GM19467 (cell line): ENCODE measurements around the gene IGLL5.

Experiments
- ATAC-seq: cut with Tn5 transposase; IDR thresholded peaks from one replicate; pipeline ENCODE4 v1.9.1; 2021; ENCODE audit warnings: mild to moderate bottlenecking, moderate library complexity; ENCODE audit not compliant: unreplicated experiment

The IGLL5 gene

GRCh38 chr22:22887621-22888503 is at the start of gene IGLL5:
IGLL5 (plus strand) TSS chr22:22887816; CDS start chr22:22888054, 238 bp downstream.
- no peak for ATAC-seq

- ATAC-seq = no peak
Measured at GRCh38 chr22:22838148-22838786, 49.3 kb upstream of the IGLL5 start.

DNA sequence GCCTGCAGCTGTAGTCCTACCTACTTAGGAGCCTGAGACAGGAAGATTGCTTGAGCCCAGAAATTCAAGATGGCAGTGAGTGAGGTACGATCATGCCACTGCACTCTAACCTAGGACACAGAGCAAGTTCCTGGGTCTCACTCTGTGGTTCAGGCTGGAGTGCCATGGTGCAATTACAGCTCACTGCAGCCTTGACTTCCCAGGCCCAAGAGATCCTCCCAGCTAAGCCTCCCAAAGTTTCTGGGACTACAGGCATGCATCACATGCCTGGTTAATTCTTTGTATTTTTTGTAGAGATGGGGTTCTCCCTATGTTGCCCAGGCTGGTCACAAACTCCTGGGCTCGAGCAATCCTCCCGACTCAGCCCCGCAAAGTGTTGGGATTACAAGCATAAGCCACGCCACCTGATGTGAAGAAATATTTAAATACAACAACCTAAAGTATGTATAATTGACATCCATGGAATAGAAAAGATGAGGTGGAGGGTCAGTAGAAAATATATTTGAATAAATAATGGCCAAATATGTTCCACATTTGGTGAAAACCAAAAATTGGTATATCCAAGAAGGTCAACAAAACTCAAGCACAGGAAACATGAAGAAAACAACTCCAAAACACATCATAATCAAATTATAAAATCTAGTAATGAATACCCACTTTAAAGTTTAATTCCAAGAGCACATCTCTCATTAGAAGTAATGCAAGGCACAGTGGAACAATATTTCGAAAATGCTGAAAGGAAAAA is 47.9 kb upstream of the IGLL5 start:
- no peak for ATAC-seq

- no peak for ATAC-seq
Measured at GRCh38 chr22:22840780-22841179, 46.8 kb upstream of the IGLL5 start.

DNA sequence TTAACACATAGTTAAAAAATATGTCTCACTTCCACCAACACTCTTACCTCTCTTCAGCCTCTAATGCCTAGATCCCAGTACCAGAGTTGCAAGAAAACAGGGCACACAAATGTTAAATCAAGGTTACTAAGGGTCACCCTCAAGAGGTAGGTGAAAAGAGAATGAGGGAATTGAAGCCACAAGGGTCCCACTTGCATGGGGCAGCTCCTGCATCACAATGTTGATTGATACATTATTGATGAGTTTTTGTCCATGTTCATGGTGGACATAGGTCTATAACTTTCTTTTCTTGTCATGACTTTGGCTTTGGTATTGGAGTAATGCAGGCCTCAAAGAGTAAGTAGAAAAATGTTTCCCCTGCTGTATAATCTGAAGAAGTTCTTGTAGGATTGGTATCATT is 46.0 kb upstream of the IGLL5 start:
- ATAC-seq = no peak

DNA sequence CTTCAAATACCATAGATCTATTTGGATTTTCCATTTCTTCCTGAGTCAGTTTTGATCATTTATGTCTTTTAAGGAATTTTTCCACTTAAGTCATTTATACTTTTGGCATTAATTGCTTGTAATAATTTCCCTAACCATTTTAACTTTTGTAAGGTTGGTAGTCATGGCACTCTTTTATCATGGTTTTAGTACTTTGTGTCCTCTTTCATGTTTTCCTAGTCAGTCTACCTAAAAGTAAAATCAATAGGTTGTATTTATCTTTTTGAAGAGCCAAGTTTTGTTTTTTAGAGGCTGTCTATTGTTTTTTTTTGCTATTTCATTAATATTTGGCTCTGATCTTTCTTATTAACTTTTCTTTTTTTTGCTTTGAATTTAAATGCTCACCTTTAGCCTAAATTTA is 45.5 kb upstream of the IGLL5 start:
- ATAC-seq = no peak

GRCh38 chr22:22843848-22844247 is 43.8 kb upstream of the IGLL5 start:
- ATAC-seq = no peak

- no peak for ATAC-seq
Measured at GRCh38 chr22:22847241-22847640, 40.4 kb upstream of the IGLL5 start.

DNA sequence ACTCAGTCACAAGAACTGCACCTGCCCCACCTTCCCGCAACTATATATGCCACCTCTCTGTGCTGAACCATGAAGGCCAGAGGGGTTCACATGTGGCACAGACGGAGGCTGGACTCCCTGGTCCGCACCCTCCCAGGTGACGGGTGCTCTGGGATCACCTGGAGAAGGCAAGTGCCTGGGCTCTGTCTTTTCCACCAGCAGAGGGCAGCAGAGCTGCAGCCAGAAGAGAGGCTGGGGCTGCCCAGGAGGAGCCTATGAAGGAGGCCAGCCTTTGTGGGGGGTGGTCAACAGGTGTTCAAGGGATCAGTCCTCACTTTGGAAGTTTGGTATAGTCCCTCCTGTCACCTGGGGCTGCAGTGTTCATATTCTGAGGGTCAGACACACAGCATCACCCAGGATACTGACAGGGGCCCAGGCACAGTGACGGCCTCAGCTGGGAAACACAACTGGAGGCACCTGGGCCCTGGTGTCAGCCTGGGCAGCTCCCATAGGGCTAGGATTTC is 39.2 kb upstream of the IGLL5 start:
- no peak for ATAC-seq

DNA sequence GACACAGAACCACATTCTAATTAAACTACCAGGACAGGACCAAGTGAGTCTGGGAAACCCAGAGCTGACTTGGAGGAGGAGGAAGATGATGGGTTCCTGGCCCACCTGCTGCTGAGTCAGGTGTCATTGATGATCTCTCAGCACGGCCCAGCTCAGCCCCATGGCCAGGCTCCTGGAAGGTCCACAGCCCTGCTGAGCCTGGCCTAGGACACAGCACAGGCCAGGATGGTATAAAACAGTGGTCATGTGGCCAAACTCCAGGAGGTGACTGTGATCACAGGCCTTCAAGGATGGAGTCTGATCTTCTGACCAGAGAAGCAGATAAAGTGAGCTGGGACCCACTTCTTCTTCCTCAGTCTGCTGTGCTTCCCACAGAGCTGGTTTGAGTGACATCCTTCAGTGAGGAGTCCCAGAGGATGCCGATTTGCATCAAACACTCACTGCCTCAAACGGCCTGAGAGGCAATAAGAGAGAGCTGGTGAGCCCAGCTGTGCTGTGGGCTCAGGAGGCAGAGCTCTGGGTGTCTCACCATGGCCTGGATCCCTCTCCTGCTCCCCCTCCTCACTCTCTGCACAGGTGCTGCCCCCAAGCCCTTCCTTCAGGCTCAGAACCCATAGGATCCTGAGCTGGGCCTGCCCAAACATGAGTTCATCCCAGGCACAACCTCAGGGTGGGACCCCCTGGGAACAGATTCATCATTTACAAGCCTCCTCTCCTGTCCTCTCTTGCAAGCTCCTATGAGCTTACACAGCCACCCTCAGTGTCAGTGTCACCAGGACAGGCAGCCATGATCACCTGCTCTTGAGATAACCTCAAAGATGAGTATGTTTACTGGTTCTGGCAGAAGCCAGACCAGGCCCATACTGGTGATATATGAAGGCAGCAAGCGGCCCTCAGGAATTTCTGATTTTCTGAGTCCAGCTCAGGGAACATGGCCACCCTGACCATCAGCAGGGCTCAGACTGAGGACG is 37.7 kb upstream of the IGLL5 start:
- ATAC-seq = no peak

GRCh38 chr22:22851969-22852368 is 35.6 kb upstream of the IGLL5 start:
- ATAC-seq = no peak

DNA sequence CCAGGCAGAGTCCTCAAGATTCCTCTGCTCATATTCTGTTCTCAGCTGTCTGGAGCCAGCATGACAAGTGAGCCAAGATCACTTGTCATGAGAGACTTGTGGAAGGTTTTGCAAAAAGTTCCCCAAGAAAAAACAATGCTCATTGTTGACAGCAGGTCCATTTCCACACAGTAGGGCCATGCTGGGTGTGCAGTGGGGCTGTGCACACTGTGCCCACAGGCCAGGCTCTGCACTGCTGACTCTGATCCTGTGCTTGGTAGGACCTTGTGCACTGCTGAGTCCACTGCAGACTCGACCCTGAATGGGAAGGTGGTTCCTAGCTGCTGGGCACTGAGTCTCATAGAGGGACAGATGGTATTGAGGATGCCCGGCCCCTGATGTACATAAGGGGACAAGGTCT is 33.9 kb upstream of the IGLL5 start:
- ATAC-seq = no peak

GRCh38 chr22:22854466-22854865 is 33.1 kb upstream of the IGLL5 start:
- ATAC-seq = no peak

DNA sequence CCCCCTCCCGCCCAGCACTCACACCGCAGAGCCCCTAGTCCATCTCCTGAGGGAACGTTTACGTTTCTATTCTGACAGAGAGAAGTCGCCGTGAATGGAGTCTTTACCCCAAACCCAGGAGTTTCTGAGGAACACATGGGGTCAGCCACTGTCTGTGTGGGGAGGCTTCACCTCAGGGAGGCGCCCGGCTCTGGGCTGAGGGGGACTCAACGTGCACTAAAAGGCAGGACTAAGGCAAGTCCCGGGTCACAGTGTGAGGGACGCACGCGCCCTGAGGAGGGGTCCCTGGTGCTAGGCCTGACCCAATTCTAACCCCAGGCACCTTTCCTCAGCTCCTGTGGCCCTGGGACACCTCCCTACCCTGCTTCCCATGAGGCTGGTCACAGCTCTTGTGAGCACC is 32.5 kb upstream of the IGLL5 start:
- no peak for ATAC-seq

DNA sequence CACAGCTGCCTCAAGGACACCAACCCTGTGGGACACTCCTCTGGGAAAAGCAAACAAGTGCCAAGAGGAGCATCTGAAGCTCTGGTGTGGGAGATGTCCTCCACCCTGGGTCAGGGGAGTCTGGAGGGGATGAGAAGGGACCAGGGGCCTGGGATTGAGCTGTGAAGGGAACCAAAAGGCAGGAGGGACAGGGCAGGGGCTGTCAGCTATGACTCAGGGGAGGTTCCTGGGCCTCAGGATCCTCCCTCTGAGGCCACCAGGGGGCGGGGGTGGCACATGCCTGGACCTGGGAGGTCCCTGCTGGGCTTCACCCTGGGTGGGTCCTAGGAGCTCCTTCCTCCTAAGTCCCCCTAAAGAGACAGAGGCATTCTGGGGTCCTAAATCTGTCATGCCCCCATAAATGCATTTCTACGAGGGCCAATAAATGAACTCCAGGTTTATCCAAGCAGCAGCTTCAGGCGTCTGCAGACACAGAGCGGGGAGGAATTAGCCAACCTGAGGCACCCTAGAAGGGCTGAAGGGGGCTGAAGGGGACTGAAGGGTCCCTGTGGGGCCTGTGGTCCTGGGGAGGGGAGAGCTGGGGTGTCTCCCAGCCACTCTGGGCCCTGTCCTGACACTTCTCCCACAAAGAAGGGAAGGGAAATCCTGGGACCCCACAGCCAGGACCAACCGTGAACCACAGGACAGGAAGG is 31.9 kb upstream of the IGLL5 start:
- no peak for ATAC-seq

GRCh38 chr22:22856364-22856763 is 31.3 kb upstream of the IGLL5 start:
- ATAC-seq = no peak

GRCh38 chr22:22856885-22857606 is 30.6 kb upstream of the IGLL5 start:
- ATAC-seq = no peak

DNA sequence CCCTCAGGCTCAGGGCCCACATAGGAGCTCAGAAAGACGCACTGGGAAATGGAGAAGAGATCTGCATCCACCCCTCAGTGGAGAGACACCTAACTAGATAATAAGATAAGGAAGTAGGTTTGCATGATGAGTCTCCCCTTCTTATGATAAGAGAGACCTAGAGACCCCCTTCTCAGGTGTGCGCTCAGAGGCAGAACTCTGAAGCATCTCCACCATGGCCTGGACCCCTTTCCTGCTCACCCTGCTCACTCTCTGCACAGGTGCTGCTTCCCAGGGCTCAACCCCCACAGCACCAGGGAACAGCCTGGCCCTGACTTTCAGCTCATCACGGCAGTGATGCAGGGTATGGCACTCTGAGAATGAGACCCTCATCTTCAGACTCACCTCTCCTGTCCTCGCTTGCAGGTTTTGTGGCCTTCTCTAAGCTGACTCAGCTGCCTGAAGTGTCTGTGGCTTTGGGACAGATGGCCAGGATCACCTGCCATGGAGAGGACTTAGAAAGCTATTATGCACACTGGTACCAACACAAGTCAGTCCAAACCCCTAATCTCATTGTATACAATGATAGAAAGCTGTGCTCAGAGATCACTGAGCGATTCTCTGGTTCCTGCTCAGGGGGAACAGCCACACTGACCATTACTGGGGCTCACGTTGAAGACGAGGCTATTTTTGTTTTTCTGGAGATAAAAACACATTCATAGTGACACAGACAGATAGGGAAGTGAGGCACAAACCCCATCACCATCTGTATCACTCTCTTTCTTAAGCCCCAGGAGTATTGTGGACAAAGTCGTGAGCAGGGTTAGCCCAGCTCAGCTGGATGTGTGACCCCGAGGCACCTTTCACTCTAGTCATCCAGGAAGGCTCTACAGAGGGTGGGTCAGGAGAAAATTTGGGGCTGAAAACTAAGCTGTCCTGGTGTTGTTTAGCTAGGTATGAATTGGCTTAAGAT is 29.7 kb upstream of the IGLL5 start:
- no peak for ATAC-seq
